Mesendoderm (in vitro differentiated cells): ENCODE data around the gene MBNL2.

Experiments used
- DNase-seq: peaks from one replicate; pipeline ENCODE4 v3.0.0; 2013
- H2AK5ac ChIP-seq: 2 replicates; pipeline ENCODE4 v1.6.1; 2013; ENCODE audit warnings: low read length, inconsistent platforms
- H2BK120ac ChIP-seq: 2 replicates; pipeline ENCODE4 v1.6.1; 2013; ENCODE audit warnings: low read depth, mild to moderate bottlenecking, low read length, moderate library complexity, mixed read lengths
- H2BK15ac ChIP-seq: replicated peaks from 2 replicates; pipeline ENCODE4 v1.6.1; 2013; ENCODE audit warnings: low read depth, mild to moderate bottlenecking, moderate library complexity
- H2BK5ac ChIP-seq: 2 replicates; pipeline ENCODE4 v1.6.1; 2013; ENCODE audit warnings: low read length, inconsistent platforms
- H3K18ac ChIP-seq: 2 replicates; pipeline ENCODE4 v1.6.1; 2013; ENCODE audit warnings: mild to moderate bottlenecking, low read length, mixed read lengths
- H3K23ac ChIP-seq: one replicate; pipeline ENCODE4 v1.6.1; 2013; ENCODE audit warnings: low read length
- H3K27ac ChIP-seq: 2 replicates; pipeline ENCODE4 v1.5.1; 2013; ENCODE audit warnings: low read depth, mild to moderate bottlenecking, inconsistent platforms, low read length, moderate library complexity
- H3K27me3 ChIP-seq: 2 replicates; pipeline ENCODE4 v1.6.1; 2013; ENCODE audit warnings: low read length, control low read depth, mild to moderate bottlenecking, inconsistent platforms; ENCODE audit not compliant: insufficient read depth, poor library complexity
- H3K36me3 ChIP-seq: 2 replicates; pipeline ENCODE4 v1.6.1; 2013; ENCODE audit warnings: low read length, inconsistent platforms; ENCODE audit not compliant: control insufficient read depth, insufficient read depth
- H3K4ac ChIP-seq: one replicate; pipeline ENCODE4 v1.6.1; 2013; ENCODE audit warnings: low read depth, mild to moderate bottlenecking, low read length, moderate library complexity
- H3K4me1 ChIP-seq: 2 replicates; pipeline ENCODE4 v1.6.1; 2013; ENCODE audit warnings: low read depth, low read length, inconsistent platforms; ENCODE audit not compliant: control insufficient read depth
- H3K4me2 ChIP-seq: 2 replicates; pipeline ENCODE4 v1.6.1; 2013; ENCODE audit warnings: low read length
- H3K4me3 ChIP-seq: 2 replicates; pipeline ENCODE4 v1.5.1; 2013; ENCODE audit warnings: mild to moderate bottlenecking, low read length
- H3K56ac ChIP-seq: one replicate; pipeline ENCODE4 v1.6.1; 2013; ENCODE audit warnings: low read length
- H3K79me1 ChIP-seq: 2 replicates; pipeline ENCODE4 v1.6.1; 2013; ENCODE audit warnings: low read length, inconsistent platforms
- H3K79me2 ChIP-seq: 2 replicates; pipeline ENCODE4 v1.6.1; 2013; ENCODE audit warnings: mild to moderate bottlenecking, low read length; ENCODE audit not compliant: control insufficient read depth, insufficient read depth
- H3K9ac ChIP-seq: 2 replicates; pipeline ENCODE4 v1.6.1; 2013; ENCODE audit warnings: low read length, inconsistent platforms
- H4K5ac ChIP-seq: one replicate; pipeline ENCODE4 v1.6.1; 2013; ENCODE audit warnings: low read length
- H4K8ac ChIP-seq: one replicate; pipeline ENCODE4 v1.6.1; 2013; ENCODE audit warnings: low read depth, mild to moderate bottlenecking, control low read depth, low read length, moderate library complexity
- WGBS: extraction: QIAGEN DNeasy Blood & Tissue Kit; methylation state at CpG from one replicate; pipeline ENCODE4 v1.1.7; 2013; ENCODE audit warnings: low lambda C conversion rate, missing lambda C conversion rate; ENCODE audit not compliant: insufficient coverage; ENCODE audit errors: extremely low coverage; 5-methylcytosine and 5-hydroxymethylcytosine counted together

MBNL2 gene

GRCh38 chr13:97261254-97262005 lies 39.3 kb downstream of the MBNL2 start:
- Histone ChIP-seq H3K9ac (no peak overlapping the region), H3K36me3 (no peaks in the 10 kb centered on the region), H3K4me2 (no peak overlapping the region), H2BK120ac (no peak overlapping the region), H3K4ac (no peak overlapping the region), H3K27me3 (no peaks in the 10 kb centered on the region), H2BK5ac (no peak overlapping the region), H3K79me2 (no peaks in the 10 kb centered on the region), H3K4me3 (no peak overlapping the region), H3K18ac (no peak overlapping the region), H3K79me1 (no peaks in the 10 kb centered on the region), H3K27ac (no peak overlapping the region), H4K5ac (no peak overlapping the region), H3K56ac (no peak overlapping the region), H2BK15ac (no peak overlapping the region), H3K23ac (no peak overlapping the region), H4K8ac (no peak overlapping the region), H2AK5ac (no peak overlapping the region), H3K4me1 (peaks cover 4% of the 10 kb centered on the region)
- DNase-seq: no peak
- no CpG with 5 or more reads among the region's 9 CpGs for WGBS

- Histone ChIP-seq H3K56ac (peak overlapping the region; percentile 51), H3K27ac (no peak overlapping the region), H4K8ac (no peak overlapping the region), H3K4ac (no peak overlapping the region), H3K79me2 (no peaks in the 10 kb centered on the region), H3K4me1 (peaks cover 6% of the 10 kb centered on the region), H4K5ac (no peak overlapping the region), H3K9ac (no peak overlapping the region), H3K27me3 (no peaks in the 10 kb centered on the region), H2BK15ac (no peak overlapping the region), H3K18ac (no peak overlapping the region), H2AK5ac (no peak overlapping the region), H3K79me1 (no peaks in the 10 kb centered on the region), H2BK120ac (no peak overlapping the region), H3K4me3 (no peak overlapping the region), H3K23ac (peak overlapping the region; percentile 71), H3K36me3 (no peaks in the 10 kb centered on the region), H2BK5ac (no peak overlapping the region), H3K4me2 (no peak overlapping the region)
- no CpG with 5 or more reads among the region's 8 CpGs for WGBS
- no peak for DNase-seq
Measured at GRCh38 chr13:97262058-97262457, 39.9 kb downstream of the MBNL2 start.

- H3K36me3 ChIP-seq: no peaks in the 10 kb centered on the region
- peaks cover 3% of the 10 kb centered on the region for H3K4me1 ChIP-seq
- no peak overlapping the region for H3K9ac ChIP-seq
- no peaks in the 10 kb centered on the region for H3K27me3 ChIP-seq
- H3K79me1 ChIP-seq: no peaks in the 10 kb centered on the region
- no peak for DNase-seq
- H3K79me2 ChIP-seq: no peaks in the 10 kb centered on the region
- no peak overlapping the region for H3K56ac ChIP-seq
- no peak overlapping the region for H3K27ac ChIP-seq
- H4K8ac ChIP-seq: no peak overlapping the region
- no peak overlapping the region for H2AK5ac ChIP-seq
- H4K5ac ChIP-seq: no peak overlapping the region
- no peak overlapping the region for H2BK120ac ChIP-seq
- no peak overlapping the region for H3K4ac ChIP-seq
- H3K18ac ChIP-seq: no peak overlapping the region
- no peak overlapping the region for H3K4me3 ChIP-seq
- H2BK15ac ChIP-seq: no peak overlapping the region
- no peak overlapping the region for H3K23ac ChIP-seq
- H3K4me2 ChIP-seq: no peak overlapping the region
- no CpG with 5 or more reads among the region's 1 CpG for WGBS
- no peak overlapping the region for H2BK5ac ChIP-seq
Measured at GRCh38 chr13:97263160-97263559, 41.0 kb downstream of the MBNL2 start.

GRCh38 chr13:97264663-97265062 lies 42.5 kb downstream of the MBNL2 start:
- no peak overlapping the region for H3K9ac ChIP-seq
- H4K5ac ChIP-seq: no peak overlapping the region
- no peak overlapping the region for H3K4me3 ChIP-seq
- H3K27me3 ChIP-seq: no peaks in the 10 kb centered on the region
- H3K36me3 ChIP-seq: no peaks in the 10 kb centered on the region
- no peak overlapping the region for H2BK15ac ChIP-seq
- WGBS: no CpG with 5 or more reads among the region's 3 CpGs
- no peak overlapping the region for H3K4ac ChIP-seq
- no peaks in the 10 kb centered on the region for H3K79me2 ChIP-seq
- H3K23ac ChIP-seq: no peak overlapping the region
- H3K4me1 ChIP-seq: peaks cover 7% of the 10 kb centered on the region
- no peak overlapping the region for H2AK5ac ChIP-seq
- no peak for DNase-seq
- H3K79me1 ChIP-seq: no peaks in the 10 kb centered on the region
- no peak overlapping the region for H2BK5ac ChIP-seq
- H4K8ac ChIP-seq: no peak overlapping the region
- no peak overlapping the region for H2BK120ac ChIP-seq
- H3K18ac ChIP-seq: no peak overlapping the region
- no peak overlapping the region for H3K4me2 ChIP-seq
- H3K27ac ChIP-seq: no peak overlapping the region
- H3K56ac ChIP-seq: no peak overlapping the region

GRCh38 chr13:97266332-97266731 lies 44.2 kb downstream of the MBNL2 start:
- Histone ChIP-seq H3K36me3 (no peaks in the 10 kb centered on the region), H3K4me2 (no peak overlapping the region), H3K9ac (no peak overlapping the region), H3K18ac (peak overlapping the region; percentile 64), H3K27me3 (no peaks in the 10 kb centered on the region), H3K4me3 (no peak overlapping the region), H3K27ac (peak overlapping the region; percentile 9), H3K23ac (no peak overlapping the region), H3K4ac (peak overlapping the region; percentile 37), H3K79me2 (no peaks in the 10 kb centered on the region), H3K56ac (no peak overlapping the region), H2AK5ac (no peak overlapping the region), H4K8ac (no peak overlapping the region), H3K4me1 (peaks cover 7% of the 10 kb centered on the region), H2BK15ac (no peak overlapping the region), H4K5ac (no peak overlapping the region), H2BK5ac (no peak overlapping the region), H2BK120ac (no peak overlapping the region), H3K79me1 (no peaks in the 10 kb centered on the region)
- WGBS: no CpG with 5 or more reads among the region's 8 CpGs
- DNase-seq: peak; percentile 81
